Activated T-helper 1 cell treated with anti-CD3 and anti-CD28 coated beads, Interleukin-2, amount 50 U/mL, for 16 hours (primary cell): ENCODE data around the gene S100P.
A peak's percentile ranks its signal among the peaks of the same experiment; 100 is the strongest.
"Not testable (repeated sequence)": the region's sequence is repeated elsewhere in the genome, so short reads cannot be mapped to it uniquely, and the experiment has no call there.

Experiments used
- DNase-seq, 2 donors: peaks; one replicate each; pipeline ENCODE4 v3.0.0-alpha.2; 2020; ENCODE audit warnings: low read depth in 1 of 2, low spot score in 1 of 2

S100P gene

DNA sequence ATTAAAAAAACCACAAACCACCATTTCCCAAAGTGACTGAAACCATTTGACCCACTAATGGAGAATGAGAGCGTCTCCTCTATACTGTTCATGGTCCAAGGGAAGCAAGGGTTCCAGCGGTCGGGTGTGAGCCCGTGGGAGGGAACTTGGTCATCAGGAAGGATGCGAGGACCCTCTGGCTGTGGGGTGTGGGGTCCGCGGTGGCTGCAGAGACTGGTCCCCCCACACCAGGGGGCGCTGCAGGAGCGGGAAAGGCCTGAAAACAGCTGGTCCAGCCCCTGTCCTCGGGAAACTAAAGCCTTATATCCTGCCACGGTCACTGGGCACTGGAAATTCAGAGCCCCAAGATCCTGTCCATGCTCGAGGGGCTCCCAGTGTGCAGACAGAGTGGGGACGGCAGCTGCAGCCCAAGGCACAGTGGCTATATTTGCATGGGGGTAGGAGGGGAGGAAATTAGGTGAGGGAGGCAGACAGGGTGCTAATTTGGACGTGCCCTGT, 26.6 kb downstream of the S100P start:
- DNase-seq = peak; percentile 73 to 76

DNA sequence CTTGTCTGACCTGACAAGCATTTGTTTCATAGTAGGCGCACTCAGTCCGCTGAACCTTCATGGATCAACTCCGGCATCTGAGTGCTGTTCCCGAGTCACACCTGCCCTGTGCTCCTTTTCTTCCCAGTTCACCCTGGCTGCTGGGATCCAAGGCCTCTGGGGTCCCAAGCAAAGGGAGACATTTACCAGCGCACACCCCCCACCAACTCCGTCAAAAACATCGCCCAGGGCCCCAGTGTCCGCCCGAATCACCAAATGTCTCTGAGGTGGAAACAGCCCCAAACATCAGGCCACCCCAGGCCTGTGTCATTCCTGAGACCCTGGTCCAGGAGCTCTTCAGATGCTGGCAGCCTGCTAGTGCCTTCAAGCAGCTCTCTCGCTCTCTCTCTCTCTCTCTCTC, 27.4 kb downstream of the S100P start:
- no peak for DNase-seq

DNA sequence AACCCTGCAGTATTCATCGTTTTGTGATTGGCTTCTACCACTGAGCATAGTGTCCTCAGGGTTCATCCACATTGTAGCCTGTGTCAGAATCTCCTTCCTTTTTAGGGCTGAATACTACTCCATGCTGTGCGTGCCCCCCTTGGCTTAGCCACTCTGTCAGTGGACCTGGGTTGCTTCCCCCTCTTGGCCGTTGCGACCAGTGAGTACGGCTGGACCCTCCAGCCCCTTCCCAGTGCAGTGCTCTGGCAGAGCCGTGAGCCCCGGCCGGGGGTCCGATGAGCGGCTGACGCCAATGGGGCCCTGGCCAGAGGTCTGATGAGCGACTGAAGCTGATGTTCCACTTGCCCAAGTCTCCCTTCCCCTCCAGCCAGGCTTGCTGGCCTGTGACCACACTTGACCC, 29.2 kb downstream of the S100P start:
- no peak for DNase-seq

DNA sequence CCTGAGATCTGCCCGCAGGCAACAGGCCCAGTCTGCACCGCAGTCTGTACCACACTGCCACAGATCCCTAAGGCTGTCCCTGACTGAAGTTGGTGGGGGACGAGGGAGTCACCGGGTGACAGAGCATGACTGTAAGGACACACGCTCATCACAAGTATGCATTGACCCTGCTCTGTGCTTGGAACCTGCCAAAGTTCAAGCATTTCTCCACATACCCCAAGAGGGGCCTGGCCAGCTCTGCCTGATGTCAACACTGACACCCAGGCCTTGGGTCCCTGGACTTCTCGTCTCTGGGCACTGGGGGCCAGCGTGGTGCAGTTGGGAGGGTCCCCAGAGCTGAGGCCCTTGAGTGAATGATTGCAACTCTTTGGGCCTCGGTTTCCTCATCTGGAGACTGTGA, 30.2 kb downstream of the S100P start:
- no peak for DNase-seq

GRCh38 chr4:6724421-6725111, 30.9 kb downstream of the S100P start:
- DNase-seq = no peak

DNA sequence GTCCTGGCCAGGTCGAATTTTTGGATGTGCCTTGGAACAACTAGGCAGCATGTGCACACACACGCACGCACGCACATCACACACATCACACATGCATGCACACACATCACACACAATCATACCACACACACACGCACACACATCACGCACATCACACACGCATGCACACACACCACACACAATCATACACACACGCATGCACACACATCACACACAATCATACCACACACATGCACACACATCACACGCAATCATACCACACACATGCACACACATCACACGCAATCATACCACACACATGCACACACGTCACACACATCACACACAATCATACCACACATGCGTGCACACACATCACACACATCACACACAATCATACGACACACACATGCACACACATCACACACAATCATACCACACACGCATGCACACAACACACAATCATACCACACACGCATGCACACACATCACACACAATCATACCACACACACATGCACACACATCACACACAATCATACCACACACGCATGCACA, 31.8 kb downstream of the S100P start:
- not testable (repeated sequence) for DNase-seq

- no peak for DNase-seq
These were observed 33.6 kb downstream of the S100P start for GRCh38 chr4:6727081-6727942.

DNA sequence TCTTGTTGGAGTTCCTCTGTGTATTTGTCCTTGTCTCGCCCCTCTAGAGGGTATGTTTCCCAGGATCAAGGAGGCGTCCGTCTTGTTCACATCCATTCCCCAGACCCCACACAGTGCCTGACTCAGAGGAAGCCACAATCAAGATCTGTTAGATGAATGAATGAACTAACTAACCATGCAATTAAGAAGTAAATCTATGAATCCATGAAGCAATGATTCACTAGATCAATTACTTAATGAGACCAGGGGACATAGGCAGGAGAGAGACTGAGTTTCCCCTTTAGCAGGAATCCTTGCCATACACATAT, 34.2 kb downstream of the S100P start:
- no peak for DNase-seq

DNA sequence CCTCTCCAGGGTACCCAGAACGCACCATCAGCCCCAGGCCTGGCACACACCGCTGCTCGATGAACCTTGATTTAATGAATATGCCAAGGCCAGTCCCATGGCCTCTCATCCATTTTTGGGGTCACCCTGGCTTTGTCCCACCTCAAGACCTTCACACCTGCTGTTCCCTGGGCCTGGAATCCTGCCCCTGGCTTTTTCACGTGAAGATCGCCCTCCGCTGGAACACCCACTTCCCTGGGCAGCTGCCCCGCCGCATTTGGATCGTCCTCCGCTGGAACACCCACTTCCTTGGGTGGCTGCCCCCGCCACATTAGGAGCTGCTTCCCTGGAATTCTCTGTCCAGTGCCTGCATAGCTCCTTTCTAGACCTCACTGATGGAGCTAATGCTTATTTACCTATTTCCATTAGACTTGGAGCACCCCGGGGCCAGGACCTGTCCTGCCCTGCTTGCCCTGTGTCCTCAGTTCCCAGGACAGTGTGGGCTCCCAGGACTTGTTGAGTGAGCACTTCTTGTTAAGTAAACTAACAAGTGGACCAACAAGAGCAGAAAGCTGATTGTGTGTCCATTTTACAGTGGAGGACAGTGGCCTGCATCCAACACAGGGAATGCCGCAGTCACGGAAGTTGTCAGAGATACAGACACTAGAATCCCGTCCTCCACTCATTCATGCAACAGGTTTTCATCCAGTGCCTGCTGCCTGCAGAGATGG, 34.8 kb downstream of the S100P start:
- no peak for DNase-seq

GRCh38 chr4:6730603-6731317, 37.1 kb downstream of the S100P start:
- no peak for DNase-seq

DNA sequence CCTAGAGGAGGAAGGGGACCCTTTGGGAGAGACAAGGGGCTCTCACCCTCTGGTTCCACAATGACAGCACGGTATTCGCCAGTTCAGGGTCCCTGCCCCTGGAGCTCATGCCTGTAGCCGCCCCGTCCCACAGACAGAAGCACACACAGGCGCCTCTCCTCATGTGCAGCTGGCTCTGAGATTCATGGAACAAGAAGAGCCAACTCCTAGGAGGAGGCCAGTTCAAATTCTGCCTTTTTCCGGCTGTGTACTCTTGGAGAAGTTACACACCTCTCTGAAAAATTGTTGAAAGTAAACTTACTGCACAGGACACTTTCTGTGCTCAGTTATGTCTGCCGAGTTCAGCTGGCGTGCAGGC, 37.6 kb downstream of the S100P start:
- no peak for DNase-seq

GRCh38 chr4:6731780-6732179, 38.1 kb downstream of the S100P start:
- no peak for DNase-seq

- DNase-seq = no peak
These were observed 39.0 kb downstream of the S100P start for GRCh38 chr4:6732441-6733357.

GRCh38 chr4:6733358-6734164, 39.9 kb downstream of the S100P start:
- no peak for DNase-seq

DNA sequence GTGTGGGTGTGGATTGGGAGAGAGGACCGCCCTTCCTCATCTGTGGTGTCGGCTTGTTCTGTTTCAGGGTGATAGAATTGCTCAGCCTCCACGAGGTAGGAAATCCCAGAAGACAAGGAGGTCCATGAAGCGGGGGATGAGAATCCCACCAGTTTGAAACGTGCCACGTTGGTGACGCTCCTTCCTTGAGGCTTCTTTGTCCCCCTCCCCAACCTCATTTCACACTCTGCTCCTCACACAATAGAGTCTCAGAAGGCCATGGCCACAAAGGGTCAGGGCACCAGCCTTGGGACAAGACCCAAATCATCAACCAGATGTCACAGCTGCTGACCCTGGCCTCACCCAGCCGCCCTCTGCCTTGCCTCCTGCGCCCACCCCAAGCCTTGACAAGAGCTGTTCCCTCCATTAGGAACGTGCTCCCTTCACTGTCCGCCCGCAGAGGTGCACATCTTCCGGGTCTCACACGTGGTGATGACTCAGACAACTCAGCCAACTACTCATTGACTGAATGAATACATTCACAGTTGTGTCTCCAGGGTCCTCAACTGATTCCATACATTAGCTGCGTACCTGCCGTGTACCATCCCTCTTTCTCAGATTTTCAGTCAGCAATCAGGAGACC, 40.6 kb downstream of the S100P start:
- no peak for DNase-seq

GRCh38 chr4:6739920-6740319, 46.2 kb downstream of the S100P start:
- no peak for DNase-seq

DNA sequence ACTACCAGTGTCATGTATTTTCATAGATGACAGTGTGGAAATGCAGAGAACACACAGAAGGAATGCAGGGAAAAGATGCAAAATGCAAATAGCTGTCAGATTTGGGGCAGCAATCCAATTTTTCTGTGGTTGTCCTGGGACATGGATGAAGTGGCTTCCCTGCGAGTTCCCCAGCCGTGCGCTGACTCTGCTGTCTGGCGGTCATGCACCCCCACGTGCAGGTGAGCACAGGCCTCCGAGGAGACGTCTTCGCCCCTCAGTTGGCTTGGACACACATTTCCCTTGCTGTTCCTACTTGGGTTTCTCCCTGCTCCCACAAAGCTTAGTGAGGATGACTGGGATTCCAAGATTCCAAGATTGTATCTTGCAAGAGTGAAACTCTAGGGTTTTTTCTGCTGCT, 46.7 kb downstream of the S100P start:
- no peak for DNase-seq

GRCh38 chr4:6742507-6742906, 48.8 kb downstream of the S100P start:
- no peak for DNase-seq

DNA sequence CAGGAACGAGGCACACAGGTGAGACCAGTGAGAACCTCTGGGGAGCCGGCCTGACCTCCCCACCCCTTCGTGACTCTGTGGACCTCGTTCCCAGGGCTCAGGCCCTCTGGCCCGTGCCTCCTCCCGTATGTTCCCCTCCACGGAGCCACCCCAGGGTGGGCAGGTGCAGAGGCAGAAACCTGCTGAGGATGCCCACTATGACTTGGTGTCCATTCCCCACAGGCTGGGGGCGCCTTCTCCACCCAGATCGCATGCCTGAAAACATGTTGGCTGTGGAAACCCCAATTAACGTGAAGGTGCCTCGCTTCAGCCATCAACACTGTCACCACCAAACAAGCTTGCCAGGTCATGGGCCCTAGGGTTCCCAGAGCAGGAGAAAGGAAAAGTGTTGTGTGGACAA, 49.3 kb downstream of the S100P start:
- no peak for DNase-seq
